ENCODE data around the gene WDR45. TPM values are rescaled to one million over a fixed set of nuclear protein-coding genes. Genes with fewer than 3 reads are reported as not detected.
"Not testable (repeated sequence)": the region's sequence is repeated elsewhere in the genome, so short reads cannot be mapped to it uniquely, and the experiment has no call there.

WDR45 gene
- total RNA-seq (2014; rRNA removed; shearing (Covaris generic)) = 46.5 and 65.5 TPM in 2 replicates

- DNase-seq (ENCODE audit: low spot score) = peak; percentile 58
These were observed at the start of gene WDR45 for GRCh38 chrX:49079489-49080428. Gene WDR45 (minus strand): TSS chrX:49079887. CDS start chrX:49078095, 1,792 bp downstream.

- DNase-seq (ENCODE audit: low spot score) = no peak
These were observed 49.7 kb upstream of the WDR45 start for GRCh38 chrX:49129427-49129826.

GRCh38 chrX:49127742-49128258, 48.1 kb upstream of the WDR45 start:
- DNase-seq (ENCODE audit: low spot score) = not testable (repeated sequence)

- DNase-seq (ENCODE audit: low spot score) = no peak
These were observed 42.8 kb upstream of the WDR45 start for GRCh38 chrX:49122499-49122898.

GRCh38 chrX:49120091-49120490, 40.4 kb upstream of the WDR45 start:
- peak; percentile 19 for DNase-seq (ENCODE audit: low spot score)

GRCh38 chrX:49117581-49117980, 37.9 kb upstream of the WDR45 start:
- no peak for DNase-seq (ENCODE audit: low spot score)

- no peak for DNase-seq (ENCODE audit: low spot score)
These were observed 37.0 kb upstream of the WDR45 start for GRCh38 chrX:49116716-49117115.

- no peak for DNase-seq (ENCODE audit: low spot score)
These were observed 36.4 kb upstream of the WDR45 start for GRCh38 chrX:49116076-49116475.

- no peak for DNase-seq (ENCODE audit: low spot score)
These were observed 32.1 kb upstream of the WDR45 start for GRCh38 chrX:49111791-49112190.

GRCh38 chrX:49110417-49110816, 30.7 kb upstream of the WDR45 start:
- DNase-seq (ENCODE audit: low spot score) = no peak

- no peak for DNase-seq (ENCODE audit: low spot score)
These were observed 29.0 kb upstream of the WDR45 start for GRCh38 chrX:49108641-49109040.

- peak; percentile 48 for DNase-seq (ENCODE audit: low spot score)
These were observed 27.2 kb upstream of the WDR45 start for GRCh38 chrX:49106930-49107329.

- no peak for DNase-seq (ENCODE audit: low spot score)
These were observed 26.6 kb upstream of the WDR45 start for GRCh38 chrX:49106296-49106695.

- DNase-seq (ENCODE audit: low spot score) = no peak
These were observed 23.9 kb upstream of the WDR45 start for GRCh38 chrX:49103637-49104036.

GRCh38 chrX:49102190-49102589, 22.5 kb upstream of the WDR45 start:
- no peak for DNase-seq (ENCODE audit: low spot score)

GRCh38 chrX:49101629-49101984, 21.9 kb upstream of the WDR45 start:
- no peak for DNase-seq (ENCODE audit: low spot score)

- DNase-seq (ENCODE audit: low spot score) = peak; percentile 96
These were observed 21.3 kb upstream of the WDR45 start for GRCh38 chrX:49100704-49101628.

GRCh38 chrX:49096419-49096818, 16.7 kb upstream of the WDR45 start:
- DNase-seq (ENCODE audit: low spot score) = no peak

- DNase-seq (ENCODE audit: low spot score) = no peak
These were observed 9.9 kb upstream of the WDR45 start for GRCh38 chrX:49089553-49089952.

GRCh38 chrX:49082271-49082871, 2.7 kb upstream of the WDR45 start:
- DNase-seq (ENCODE audit: low spot score) = no peak

- DNase-seq (ENCODE audit: low spot score) = no peak
These were observed 1.7 kb downstream of the WDR45 start for GRCh38 chrX:49077941-49078340.

- no peak for DNase-seq (ENCODE audit: low spot score)
These were observed 4.3 kb downstream of the WDR45 start for GRCh38 chrX:49075347-49075746.

Measured in HT-29 (cell line).